Brain microvascular endothelial cell (primary cell): Measurements from ENCODE around the gene PPFIA1.
A peak's percentile ranks its signal among the peaks of the same experiment; 100 is the strongest.

Experiments used
- DNase-seq: peaks from one replicate; pipeline ENCODE4 v3.0.0-alpha.2; 2020
- H3K27ac ChIP-seq: fragments of 250-450 bp; sonication (Bioruptor Pico); 2 replicates; pipeline ENCODE4 v1.5.1; 2020; ENCODE audit warnings: mild to moderate bottlenecking, moderate library complexity
- H3K27me3 ChIP-seq: fragments of 250-450 bp; sonication (Bioruptor Pico); replicated peaks from 2 replicates; pipeline ENCODE4 v1.5.1; 2020; ENCODE audit warnings: mild to moderate bottlenecking
- H3K36me3 ChIP-seq: fragments of 250-450 bp; sonication (Bioruptor Pico); replicated peaks from 2 replicates; pipeline ENCODE4 v1.5.1; 2020; ENCODE audit warnings: mild to moderate bottlenecking
- H3K4me3 ChIP-seq: 2 replicates; pipeline ENCODE4 v1.5.1; 2011; ENCODE audit warnings: low read depth, mild to moderate bottlenecking, control low read depth, low read length, moderate library complexity
- CTCF ChIP-seq: IDR thresholded peaks from 2 replicates; pipeline ENCODE4 v1.5.1; 2011; ENCODE audit warnings: low read depth, mild to moderate bottlenecking, moderate library complexity, low read length, control low read depth, inconsistent platforms; ENCODE audit errors: missing control alignments
- in situ Hi-C: cut with HindIII; loops from 2 replicates; pipeline ENCODE4 v1.10.0; 2017; ENCODE audit warnings: low sequenced_read_pairs, low pct_ligation_motif_present

Gene PPFIA1

DNA sequence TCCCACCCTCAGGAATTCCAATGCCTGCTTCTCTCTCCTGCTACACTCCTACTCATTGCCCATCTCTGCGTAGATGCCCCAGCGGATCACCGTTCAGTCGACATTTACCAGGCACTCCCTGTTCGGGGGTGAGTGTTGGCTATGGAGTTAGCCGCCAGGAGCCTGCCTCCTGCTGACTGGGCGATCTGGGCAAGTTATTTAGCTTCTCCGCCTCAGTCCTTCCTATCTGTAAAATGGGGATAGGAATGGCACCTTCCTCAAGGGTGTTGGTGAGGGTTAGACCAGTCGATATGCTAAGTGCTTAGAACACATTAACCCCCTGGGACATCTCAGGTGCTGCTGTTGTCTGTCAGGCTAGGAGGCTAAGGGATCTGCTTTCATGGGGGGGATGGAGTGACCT lies 36.5 kb upstream of the PPFIA1 start:
- no peaks in the 10 kb centered on the region for H3K36me3 ChIP-seq
- no peaks in the 10 kb centered on the region for H3K27me3 ChIP-seq
- H3K27ac ChIP-seq: peak overlapping the region; percentile 32
- TF ChIP-seq CTCF: no peak
- H3K4me3 ChIP-seq: no peak overlapping the region
- DNase-seq: no peak
- in situ Hi-C loops: no loop called here

- Histone ChIP-seq H3K27ac (no peak overlapping the region), H3K27me3 (no peaks in the 10 kb centered on the region), H3K36me3 (no peaks in the 10 kb centered on the region), H3K4me3 (no peak overlapping the region)
- in situ Hi-C loops: no loop called here
- DNase-seq: no peak
- no peak for TF ChIP-seq CTCF
Observed at GRCh38 chr11:70240337-70240736, 30.2 kb upstream of the PPFIA1 start.

DNA sequence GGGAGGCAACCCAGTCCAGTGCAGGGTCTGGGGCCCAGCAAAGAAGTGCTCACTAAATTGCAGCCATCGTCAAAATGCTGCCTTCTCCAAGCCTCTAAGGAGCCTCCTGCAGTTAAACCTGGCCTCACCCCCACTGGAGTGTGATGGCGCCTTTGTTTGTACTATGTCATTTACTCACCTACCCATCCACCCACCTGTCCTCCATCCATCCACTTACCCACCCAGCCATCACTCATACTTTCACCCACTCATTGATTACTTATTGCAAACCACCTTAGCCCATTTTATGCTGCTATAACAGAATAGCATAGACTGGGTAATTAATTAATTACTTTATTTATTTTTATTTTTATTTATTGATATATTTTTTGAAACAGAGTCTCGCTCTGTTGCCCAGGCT lies 28.8 kb upstream of the PPFIA1 start:
- H3K27me3 ChIP-seq: no peaks in the 10 kb centered on the region
- no peak overlapping the region for H3K27ac ChIP-seq
- no peaks in the 10 kb centered on the region for H3K36me3 ChIP-seq
- H3K4me3 ChIP-seq: no peak overlapping the region
- in situ Hi-C loops: no loop called here
- TF ChIP-seq CTCF: no peak
- no peak for DNase-seq

DNA sequence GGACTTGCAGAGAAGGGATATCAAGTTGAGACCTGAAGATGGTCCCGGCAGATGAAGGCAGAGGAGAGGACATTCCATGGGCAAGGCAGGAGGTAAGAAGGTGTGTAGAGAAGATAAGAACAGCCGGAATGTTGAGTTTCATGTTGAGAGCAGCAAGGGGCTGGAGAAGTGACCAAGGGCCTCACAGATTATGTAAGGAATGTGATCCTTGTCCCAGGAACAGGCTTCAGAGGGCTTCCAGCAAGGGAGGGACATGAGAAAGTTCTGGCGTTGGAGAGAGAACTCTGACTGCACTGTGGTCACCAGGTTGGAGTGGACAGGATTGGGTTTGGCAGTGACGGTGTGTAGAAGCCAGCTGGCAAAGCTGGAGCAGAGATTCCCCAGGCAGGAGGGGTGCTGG lies 27.6 kb upstream of the PPFIA1 start:
- H3K27me3 ChIP-seq: no peaks in the 10 kb centered on the region
- H3K4me3 ChIP-seq: no peak overlapping the region
- H3K36me3 ChIP-seq: no peaks in the 10 kb centered on the region
- no peak for DNase-seq
- TF ChIP-seq CTCF: no peak
- in situ Hi-C loops: no loop called here
- no peak overlapping the region for H3K27ac ChIP-seq

DNA sequence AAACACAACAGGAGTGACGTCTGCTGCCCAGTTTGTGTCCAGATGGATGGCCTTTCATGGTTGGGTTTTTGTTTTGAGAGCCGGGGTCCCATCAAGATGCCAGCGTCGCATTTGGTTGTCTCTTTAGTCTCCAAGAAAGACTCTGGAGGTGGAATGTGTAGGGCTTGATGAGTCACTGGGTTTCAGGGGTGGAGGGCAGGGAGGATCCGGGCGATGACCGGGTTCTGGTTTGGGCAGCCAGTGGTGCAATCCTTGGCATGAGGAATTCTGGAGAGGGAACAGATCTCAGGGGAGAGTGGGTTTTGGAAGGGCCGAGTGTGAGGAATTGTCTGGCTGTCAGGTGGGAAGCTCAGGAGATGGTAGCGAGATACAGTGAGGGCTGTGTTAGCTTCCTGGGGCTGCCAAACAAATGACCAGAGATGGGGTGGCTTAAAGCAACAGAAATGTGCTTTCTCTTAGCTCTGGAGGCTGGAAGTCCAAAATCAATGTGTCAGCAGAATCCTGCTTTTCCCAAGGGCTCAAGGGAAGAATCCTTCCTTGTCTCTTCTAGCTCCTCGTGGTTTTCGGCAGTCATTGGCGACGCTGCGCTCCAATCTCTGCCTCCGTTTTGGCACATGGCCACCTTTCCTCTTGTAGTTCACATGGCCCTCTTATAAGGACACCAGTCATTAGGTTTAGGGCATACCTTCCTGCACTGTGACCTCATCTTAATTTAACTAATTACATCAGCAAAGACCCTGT lies 26.4 kb upstream of the PPFIA1 start:
- Histone ChIP-seq H3K27me3 (no peaks in the 10 kb centered on the region), H3K27ac (peak overlapping the region; percentile 95), H3K36me3 (no peaks in the 10 kb centered on the region), H3K4me3 (no peak overlapping the region)
- in situ Hi-C loops: no loop called here
- peak; percentile 39 for DNase-seq
- no peak for TF ChIP-seq CTCF

GRCh38 chr11:70244698-70245097 lies 25.8 kb upstream of the PPFIA1 start:
- in situ Hi-C loops: no loop called here
- DNase-seq: peak; percentile 98
- no peak for TF ChIP-seq CTCF
- Histone ChIP-seq H3K27ac (peak overlapping the region; percentile 95), H3K4me3 (no peak overlapping the region), H3K27me3 (no peaks in the 10 kb centered on the region), H3K36me3 (no peaks in the 10 kb centered on the region)
